ENCODE data around the gene IL17RB.

IL17RB gene

DNA sequence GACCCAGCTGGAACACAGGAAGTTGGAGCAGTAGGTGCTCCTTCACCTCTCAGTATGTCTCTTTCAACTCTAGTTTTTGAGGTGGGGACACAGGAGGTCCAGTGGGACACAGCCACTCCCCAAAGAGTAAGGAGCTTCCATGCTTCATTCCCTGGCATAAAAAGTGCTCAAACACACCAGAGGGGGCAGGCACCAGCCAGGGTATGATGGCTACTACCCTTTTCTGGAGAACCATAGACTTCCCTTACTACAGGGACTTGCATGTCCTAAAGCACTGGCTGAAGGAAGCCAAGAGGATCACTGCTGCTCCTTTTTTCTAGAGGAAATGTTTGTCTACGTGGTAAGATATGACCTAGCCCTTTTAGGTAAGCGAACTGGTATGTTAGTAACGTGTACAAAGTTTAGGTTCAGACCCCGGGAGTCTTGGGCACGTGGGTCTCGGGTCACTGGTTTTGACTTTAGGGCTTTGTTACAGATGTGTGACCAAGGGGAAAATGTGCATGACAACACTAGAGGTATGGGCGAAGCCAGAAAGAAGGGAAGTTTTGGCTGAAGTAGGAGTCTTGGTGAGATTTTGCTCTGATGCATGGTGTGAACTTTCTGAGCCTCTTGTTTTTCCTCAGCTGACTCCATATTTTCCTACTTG is 11.9 kb downstream of the IL17RB start:
- DNase-seq (ENCODE audit: extremely low read depth in 1 of 2, low read depth in 1 of 2) = no peak

GRCh38 chr3:53859178-53859577 is 12.8 kb downstream of the IL17RB start:
- DNase-seq (ENCODE audit: extremely low read depth in 1 of 2, low read depth in 1 of 2) = no peak

- DNase-seq (ENCODE audit: extremely low read depth in 1 of 2, low read depth in 1 of 2) = no peak
Observed at GRCh38 chr3:53860196-53860595, 13.8 kb downstream of the IL17RB start.

DNA sequence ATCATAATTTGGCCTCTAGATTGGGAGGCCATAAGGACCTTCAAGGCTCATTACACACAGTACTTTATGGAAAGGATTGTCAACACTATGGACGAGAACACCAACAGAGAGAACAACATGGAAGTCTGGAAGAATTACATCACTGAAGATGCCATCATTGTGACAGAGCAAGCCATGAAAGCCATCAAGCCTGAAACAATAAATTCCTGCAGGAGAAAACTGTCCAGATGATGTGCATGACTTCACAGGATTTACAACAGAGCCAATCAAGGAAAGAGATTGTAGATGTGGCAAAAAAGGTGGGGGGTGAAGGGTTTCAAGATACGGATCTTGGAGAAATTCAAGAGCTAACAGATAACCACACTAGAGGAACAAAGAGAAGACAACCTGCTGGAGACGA is 15.9 kb downstream of the IL17RB start:
- DNase-seq (ENCODE audit: extremely low read depth in 1 of 2, low read depth in 1 of 2) = no peak

DNA sequence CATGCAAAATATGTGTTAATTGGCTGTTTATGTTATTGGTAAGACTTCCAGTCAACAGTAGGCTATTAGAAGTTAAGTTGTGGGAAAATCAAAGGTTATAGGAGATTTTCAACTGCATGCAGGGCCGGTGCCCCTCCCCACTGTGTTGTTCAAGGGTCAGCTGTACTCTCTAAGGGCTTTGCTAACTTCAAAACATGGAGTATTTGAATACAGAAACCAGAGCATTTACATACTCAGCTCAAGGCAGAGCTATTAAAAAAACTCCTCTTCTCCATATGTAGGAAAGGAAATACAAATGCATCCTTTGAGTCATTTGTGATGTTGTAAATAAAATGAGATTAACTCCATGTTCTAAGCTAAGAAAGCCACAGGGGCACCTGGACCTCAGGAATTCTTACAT is 16.8 kb downstream of the IL17RB start:
- DNase-seq (ENCODE audit: extremely low read depth in 1 of 2, low read depth in 1 of 2) = no peak

DNA sequence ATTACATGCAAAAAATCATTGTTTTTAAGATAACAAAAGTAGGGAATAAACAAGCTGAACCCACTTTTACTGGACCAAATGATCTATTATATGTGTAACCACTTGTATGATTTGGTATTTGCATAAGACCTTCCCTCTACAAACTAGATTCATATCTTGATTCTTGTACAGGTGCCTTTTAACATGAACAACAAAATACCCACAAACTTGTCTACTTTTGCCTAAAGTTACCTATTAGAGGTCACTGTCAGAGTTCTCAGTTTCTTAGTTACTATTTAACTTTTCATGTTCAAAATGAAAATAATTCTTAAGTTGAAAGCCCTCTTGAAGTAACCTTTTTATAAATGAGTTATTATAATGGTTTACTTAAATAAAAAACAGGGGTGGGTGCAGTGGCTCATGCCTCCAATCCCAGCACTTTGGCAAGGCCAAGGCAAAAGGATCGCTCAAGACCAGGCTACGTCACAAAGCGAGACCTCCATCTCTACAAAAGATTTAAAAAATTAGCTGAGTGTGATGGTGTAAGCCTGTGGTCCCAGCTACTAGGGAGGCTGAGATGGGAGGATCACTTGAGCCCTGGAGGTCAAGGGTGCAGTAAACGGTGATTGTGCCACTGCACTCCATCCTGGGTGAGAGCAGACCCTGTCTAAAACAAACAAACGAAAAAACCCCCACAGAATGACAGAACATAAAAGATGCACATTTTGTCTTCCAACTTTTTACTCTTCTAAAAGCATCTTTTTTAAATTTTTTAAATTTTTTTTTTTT is 19.5 kb downstream of the IL17RB start:
- no peak for DNase-seq (ENCODE audit: extremely low read depth in 1 of 2, low read depth in 1 of 2)

GRCh38 chr3:53880396-53881345 is 34.3 kb downstream of the IL17RB start:
- DNase-seq (ENCODE audit: extremely low read depth in 1 of 2, low read depth in 1 of 2) = no peak

DNA sequence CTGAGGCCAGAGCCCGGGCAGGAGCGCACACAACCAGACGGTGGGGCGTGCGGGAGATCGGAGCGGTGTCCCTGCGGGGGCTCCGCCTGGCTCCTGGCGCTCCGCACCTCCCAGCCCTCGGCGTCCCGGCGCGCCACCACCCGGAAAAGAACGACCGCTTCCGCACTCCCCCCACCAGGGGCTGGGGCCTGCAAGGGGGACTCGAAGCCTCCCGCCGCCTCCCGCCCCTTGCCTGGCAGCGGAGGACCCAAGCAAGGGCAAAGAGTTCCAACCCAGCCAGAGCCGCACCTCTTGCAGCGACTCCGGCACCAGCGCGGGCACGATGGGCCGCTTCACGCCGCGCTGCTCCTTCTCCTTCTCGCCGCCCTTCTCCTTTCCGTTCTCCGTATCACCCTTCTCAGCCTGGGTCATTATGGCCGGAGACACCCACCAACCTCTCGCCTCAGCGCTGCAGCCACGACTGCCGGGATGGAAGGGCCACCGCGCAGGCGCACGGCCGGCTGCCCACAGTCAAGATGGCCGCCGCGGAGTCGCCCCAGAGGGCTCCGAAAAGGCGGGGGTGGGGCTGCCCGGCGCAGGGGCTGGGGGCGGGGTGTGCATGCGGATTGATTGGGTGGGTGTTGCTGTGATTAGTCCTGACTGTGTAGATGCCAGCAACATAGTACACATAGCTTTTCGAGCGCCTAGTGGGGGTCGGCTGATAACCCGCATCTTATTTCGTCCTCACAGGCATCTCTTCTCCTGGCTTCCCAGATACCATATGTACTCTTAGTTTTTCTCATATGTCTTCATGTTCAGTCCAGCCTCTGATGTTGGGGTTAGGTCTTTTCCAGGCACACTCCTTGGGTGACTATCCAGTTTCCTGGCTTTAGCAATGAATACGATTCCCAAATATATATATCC is 35.6 kb downstream of the IL17RB start, which contains the start of gene ACTR8:
Gene ACTR8 (minus strand): TSS at position 462 of the 903 bp plus-strand sequence. CDS start 51 bp downstream, at position 411.
- DNase-seq (ENCODE audit: extremely low read depth in 1 of 2, low read depth in 1 of 2) = peak; percentile 69 to 74

DNA sequence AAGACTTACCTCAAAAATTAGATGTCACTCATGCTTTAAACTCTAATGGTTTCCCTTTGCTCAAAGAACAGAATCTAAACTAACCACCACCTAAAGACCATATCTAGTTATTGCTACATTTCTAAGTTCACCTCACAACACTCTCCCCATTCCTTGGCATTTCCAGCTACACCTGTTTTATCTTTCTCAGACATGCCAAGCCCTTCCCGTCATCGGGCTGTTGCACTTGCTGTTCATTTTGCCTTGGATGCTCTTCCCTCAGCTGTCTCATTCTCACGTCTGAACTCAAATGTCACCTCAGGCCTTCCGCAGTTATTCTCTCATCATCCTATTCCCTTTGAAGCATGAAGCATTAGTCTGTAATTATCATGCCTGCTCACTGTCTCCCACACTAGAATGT is 36.6 kb downstream of the IL17RB start:
- no peak for DNase-seq (ENCODE audit: extremely low read depth in 1 of 2, low read depth in 1 of 2)

- DNase-seq (ENCODE audit: extremely low read depth in 1 of 2, low read depth in 1 of 2) = no peak
Observed at GRCh38 chr3:53884623-53885022, 38.3 kb downstream of the IL17RB start.

DNA sequence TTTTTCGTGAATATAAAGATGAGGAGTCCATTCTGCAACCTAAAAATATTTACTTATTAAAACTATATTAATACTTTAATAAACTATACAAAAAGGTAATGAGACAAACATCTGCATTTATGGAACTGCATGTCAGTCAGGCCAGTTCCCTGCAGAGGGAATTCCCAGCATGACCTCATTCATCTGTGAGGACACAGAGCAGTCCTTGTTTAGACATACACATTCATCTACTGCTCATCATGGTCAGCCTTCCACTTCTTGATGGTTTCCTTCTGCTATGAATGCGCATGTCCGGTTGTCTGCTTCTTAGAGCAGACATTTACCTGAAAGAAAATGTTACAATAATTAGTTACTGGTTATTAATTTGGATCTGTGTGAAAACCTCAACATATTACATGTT is 38.9 kb downstream of the IL17RB start:
- no peak for DNase-seq (ENCODE audit: extremely low read depth in 1 of 2, low read depth in 1 of 2)

- DNase-seq (ENCODE audit: extremely low read depth in 1 of 2, low read depth in 1 of 2) = no peak
Observed at GRCh38 chr3:53887446-53887845, 41.1 kb downstream of the IL17RB start.

DNA sequence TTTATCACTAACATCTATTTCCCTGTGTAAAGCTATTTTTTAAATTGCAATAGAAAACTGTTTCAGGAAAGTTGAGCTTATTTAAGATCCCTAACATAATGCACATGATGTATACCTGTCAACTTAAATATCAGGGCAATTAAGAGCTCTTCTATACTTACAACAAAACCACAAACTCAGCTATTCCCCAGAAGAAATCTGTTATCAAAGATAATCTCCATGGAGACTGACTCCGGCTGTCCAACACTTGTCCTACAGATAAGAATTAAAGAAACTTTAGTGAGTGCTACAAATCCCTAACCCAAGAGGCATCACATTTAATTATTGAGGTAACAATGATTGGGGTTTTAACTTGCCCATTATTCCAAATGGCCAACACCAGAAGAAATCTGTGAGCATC is 41.9 kb downstream of the IL17RB start:
- no peak for DNase-seq (ENCODE audit: extremely low read depth in 1 of 2, low read depth in 1 of 2)

DNA sequence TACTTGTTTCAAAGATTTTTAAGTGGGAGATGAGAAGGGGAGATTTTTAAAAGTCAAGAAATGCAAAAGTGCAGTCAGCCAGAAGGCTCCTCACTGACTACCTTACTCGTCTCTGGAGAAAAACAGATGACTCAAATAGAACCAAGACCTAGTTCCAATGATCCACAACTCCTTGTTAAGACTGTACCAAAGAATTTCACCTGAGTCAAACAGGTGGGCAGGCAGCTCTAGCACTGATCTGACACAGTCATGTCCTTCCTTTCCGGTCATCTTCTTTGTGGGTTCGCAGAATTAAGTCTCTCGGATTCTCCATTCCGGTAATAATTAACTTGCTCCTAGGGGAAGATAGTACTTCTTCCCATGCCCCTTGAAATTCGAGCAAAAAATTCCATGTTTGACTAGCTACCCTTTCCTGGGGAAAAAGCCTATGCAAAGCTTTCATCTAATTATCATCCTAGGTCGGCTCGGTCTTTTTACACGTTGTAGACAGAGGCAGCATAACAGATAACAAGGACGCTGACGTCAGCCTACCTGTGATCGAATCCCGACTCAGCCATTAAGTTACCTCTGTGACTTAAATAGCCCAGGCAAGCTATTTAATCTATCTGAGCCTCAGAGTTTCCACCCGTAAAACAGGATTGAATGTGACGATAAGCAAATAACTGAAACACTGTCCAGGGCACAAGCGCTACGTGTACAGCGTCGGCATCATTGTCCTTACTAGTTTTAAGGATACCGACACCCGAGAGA is 44.5 kb downstream of the IL17RB start:
- DNase-seq (ENCODE audit: extremely low read depth in 1 of 2, low read depth in 1 of 2) = peak in 1 of 2 donors; percentile 20

DNA sequence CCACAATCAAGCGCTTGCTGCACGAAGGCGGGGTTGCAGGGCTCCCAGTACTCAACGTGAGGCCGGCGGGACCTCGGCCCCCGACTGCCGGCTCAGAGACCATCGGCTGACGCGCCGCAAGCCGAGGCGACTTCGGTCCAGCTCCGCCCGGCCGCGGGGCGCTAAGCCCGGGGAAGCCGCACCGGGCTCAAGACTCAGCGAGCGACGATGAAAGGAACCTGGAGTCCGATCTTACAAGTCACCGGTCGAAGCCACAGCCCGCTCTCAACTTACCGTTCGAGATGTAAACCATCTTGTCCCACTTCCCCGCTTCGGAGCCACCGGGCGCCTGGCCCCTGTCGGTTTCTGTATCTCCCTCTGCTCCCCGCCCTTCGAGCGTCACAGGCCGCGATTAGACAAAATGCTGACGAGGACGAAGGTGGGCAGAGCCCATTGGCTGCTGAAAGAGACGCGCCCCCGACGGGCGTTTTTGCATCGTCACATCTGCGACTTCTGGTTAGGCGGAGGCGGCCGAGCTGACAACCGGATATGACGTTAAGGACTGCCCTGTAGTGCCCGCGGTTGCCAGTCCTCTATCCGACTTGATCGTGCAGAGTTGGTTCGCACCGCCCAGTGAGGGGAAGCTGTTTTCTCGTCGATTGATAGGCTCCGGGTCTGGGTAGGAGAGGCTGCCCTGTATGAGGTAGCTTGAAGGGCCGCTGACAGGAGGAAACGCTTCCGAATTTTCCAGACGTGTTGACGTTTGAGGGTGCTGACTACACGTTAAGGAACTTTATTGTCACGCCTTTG is 45.3 kb downstream of the IL17RB start, which contains the start of gene SELENOK:
Gene SELENOK (minus strand): TSS at position 363 of the 789 bp plus-strand sequence.
- DNase-seq (ENCODE audit: extremely low read depth in 1 of 2, low read depth in 1 of 2) = peak; percentile 95

DNA sequence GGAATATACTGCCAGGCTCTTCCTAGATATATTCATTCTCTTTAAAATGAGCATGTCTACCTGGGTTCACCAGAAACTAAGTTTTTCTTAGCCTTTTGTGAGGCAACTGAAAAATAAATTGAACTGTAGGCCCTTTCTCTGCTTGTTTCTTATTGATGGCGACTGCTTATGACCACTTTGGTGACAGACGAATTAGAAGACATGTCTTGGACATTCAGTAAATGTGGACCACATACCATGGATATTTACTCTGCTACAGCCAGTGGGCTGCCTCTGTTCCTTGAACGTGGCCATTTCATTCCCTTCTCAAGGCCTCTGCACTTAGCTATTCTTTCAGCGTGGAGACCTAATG is 45.9 kb downstream of the IL17RB start:
- no peak for DNase-seq (ENCODE audit: extremely low read depth in 1 of 2, low read depth in 1 of 2)

- DNase-seq (ENCODE audit: extremely low read depth in 1 of 2, low read depth in 1 of 2) = no peak
Observed at GRCh38 chr3:53899750-53900149, 53.4 kb downstream of the IL17RB start.

- DNase-seq (ENCODE audit: extremely low read depth in 1 of 2, low read depth in 1 of 2) = no peak
Observed at GRCh38 chr3:53900666-53901331, 54.4 kb downstream of the IL17RB start.
